H1 (cell line): ENCODE data around the gene NMU.

ENCODE experiments used
- CTCF ChIP-seq, 3 experiments: IDR thresholded peaks; 1 replicate in 2 of 3; 2 replicates in 1 of 3; pipeline versions ENCODE4 v1.5.1 to v1.6.1; 2011; ENCODE audit warnings: low read length in 3 of 3, mild to moderate bottlenecking in 3 of 3, inconsistent platforms in 2 of 3, low read depth in 1 of 3, moderate library complexity in 1 of 3; ENCODE audit not compliant: insufficient read depth in 1 of 3; ENCODE audit errors: control extremely low read depth in 1 of 3
- JUN ChIP-seq: IDR thresholded peaks from 2 replicates; pipeline ENCODE4 v1.6.1; 2011; ENCODE audit warnings: low read depth, mild to moderate bottlenecking, improper control_type of control experiment, low read length
- MAX ChIP-seq: IDR thresholded peaks from 2 replicates; pipeline ENCODE4 v1.6.1; 2012; ENCODE audit warnings: inconsistent platforms
- POLR2A ChIP-seq, 2 experiments: IDR thresholded peaks; 1 replicate in 1 of 2; 2 replicates in 1 of 2; pipeline ENCODE4 v1.6.1; 2011; ENCODE audit warnings: low read depth in 2 of 2, low read length in 2 of 2, mild to moderate bottlenecking in 2 of 2; ENCODE audit errors: control extremely low read depth in 1 of 2
- POLR2AphosphoS5 ChIP-seq: IDR thresholded peaks from 2 replicates; pipeline ENCODE4 v1.6.1; 2011; ENCODE audit warnings: low read depth, low read length
- RAD21 ChIP-seq, 2 experiments: IDR thresholded peaks in 1 of 2; conservative IDR thresholded peaks in 1 of 2; 2 replicates each; pipeline ENCODE4 v1.6.1; 2011; ENCODE audit warnings: low read depth in 2 of 2, low read length in 2 of 2, improper control_type of control experiment in 1 of 2, inconsistent platforms in 1 of 2, mild to moderate bottlenecking in 1 of 2, moderate library complexity in 1 of 2
- SUZ12 ChIP-seq: fragments of 200-600 bp; sonication (generic); IDR thresholded peaks from 2 replicates; pipeline ENCODE4 v1.6.1; 2012; ENCODE audit warnings: mild to moderate bottlenecking, inconsistent platforms, low read length, moderate library complexity, mixed read lengths
- USF2 ChIP-seq: IDR thresholded peaks from 2 replicates; pipeline ENCODE4 v1.6.1; 2011; ENCODE audit warnings: low read length, improper control_type of control experiment

GRCh38 chr4:55554453-55555030 lies 81.6 kb downstream of the NMU start:
- TF ChIP-seq CTCF (IDR thresholded peaks at IDR 0.05; ENCODE audit: control extremely low read depth in 1 of 3, insufficient read depth in 1 of 3, low read depth in 1 of 3, low read length in 3 of 3) (no peak; a peak in 1 of 4 replicates), POLR2A (IDR thresholded peaks at IDR 0.05; ENCODE audit: control extremely low read depth in 1 of 2, low read depth in 2 of 2, low read length in 2 of 2) (no peak), SUZ12 (no peak), JUN (no peak), POLR2AphosphoS5 (no peak), MAX (no peak), RAD21 (IDR thresholded peaks at IDR 0.05 in 1 of 2, conservative IDR thresholded peaks at IDR 0.05 in 1 of 2; ENCODE audit: low read depth in 2 of 2, low read length in 2 of 2) (peak; percentile 25 to 36), USF2 (no peak)
